Gastrocnemius medialis (tissue), 4 donors: ENCODE data around the gene WEE2.

Experiments used
- POLR2A ChIP-seq, 2 donors: fragments of 450-650 bp; IDR thresholded peaks; one replicate each; pipeline ENCODE4 v1.6.1; 2017; ENCODE audit warnings: antibody characterized with exemption in 2 of 2, mild to moderate bottlenecking in 2 of 2, moderate library complexity in 2 of 2
- TF ChIP-seq, protein P1 (sequence below), 5 experiments: fragments of 450-650 bp in 3 of 5; fragments of 200-600 bp in 2 of 5; sonication (generic) in 2 of 5; IDR thresholded peaks in 4 of 5; conservative IDR thresholded peaks in 1 of 5; 1 replicate in 4 of 5; 2 replicates in 1 of 5; pipeline ENCODE4 v1.5.1; 2016 to 2019; ENCODE audit warnings: antibody characterized with exemption in 5 of 5, mild to moderate bottlenecking in 3 of 5, moderate library complexity in 3 of 5

DNA sequence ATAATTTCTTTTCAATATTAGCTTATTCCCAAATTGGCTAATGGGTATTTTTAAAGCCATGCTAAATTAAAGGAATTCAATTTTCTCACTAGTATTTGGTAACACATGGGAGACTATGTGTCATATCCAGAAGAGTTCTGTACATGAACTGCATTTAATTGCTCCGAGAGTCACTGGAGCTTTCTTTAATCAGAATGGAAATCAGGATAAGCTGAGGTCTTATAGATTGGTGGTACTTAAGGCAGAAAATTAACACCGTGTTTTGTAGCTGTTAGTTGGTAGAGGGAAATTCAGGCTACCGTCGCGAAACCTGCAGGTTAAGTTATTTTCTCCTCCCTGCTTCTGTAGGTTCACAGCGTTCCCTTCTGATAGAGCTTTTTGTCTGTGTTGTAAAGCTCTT is at the start of gene WEE2:
- TF ChIP-seq, protein P1, sequence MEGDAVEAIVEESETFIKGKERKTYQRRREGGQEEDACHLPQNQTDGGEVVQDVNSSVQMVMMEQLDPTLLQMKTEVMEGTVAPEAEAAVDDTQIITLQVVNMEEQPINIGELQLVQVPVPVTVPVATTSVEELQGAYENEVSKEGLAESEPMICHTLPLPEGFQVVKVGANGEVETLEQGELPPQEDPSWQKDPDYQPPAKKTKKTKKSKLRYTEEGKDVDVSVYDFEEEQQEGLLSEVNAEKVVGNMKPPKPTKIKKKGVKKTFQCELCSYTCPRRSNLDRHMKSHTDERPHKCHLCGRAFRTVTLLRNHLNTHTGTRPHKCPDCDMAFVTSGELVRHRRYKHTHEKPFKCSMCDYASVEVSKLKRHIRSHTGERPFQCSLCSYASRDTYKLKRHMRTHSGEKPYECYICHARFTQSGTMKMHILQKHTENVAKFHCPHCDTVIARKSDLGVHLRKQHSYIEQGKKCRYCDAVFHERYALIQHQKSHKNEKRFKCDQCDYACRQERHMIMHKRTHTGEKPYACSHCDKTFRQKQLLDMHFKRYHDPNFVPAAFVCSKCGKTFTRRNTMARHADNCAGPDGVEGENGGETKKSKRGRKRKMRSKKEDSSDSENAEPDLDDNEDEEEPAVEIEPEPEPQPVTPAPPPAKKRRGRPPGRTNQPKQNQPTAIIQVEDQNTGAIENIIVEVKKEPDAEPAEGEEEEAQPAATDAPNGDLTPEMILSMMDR (IDR thresholded peaks at IDR 0.05 in 4 of 5, conservative IDR thresholded peaks at IDR 0.05 in 1 of 5), result no peak
- no peak for TF ChIP-seq POLR2A (IDR thresholded peaks at IDR 0.05)
